Activated T-cell treated with anti-CD3 and anti-CD28 coated beads, Interleukin-2, amount 50 U/mL, for 24 hours (primary cell): Measurements from ENCODE around the gene IGFL2.
"Not testable (repeated sequence)": the region's sequence is repeated elsewhere in the genome, so short reads cannot be mapped to it uniquely, and the experiment has no call there.

Source experiments
- DNase-seq: peaks from one replicate; pipeline ENCODE4 v3.0.0-alpha.2; 2020
- H3K27ac Mint-ChIP-seq: 2 replicates; pipeline ENCODE4 v1.8.0; 2020; ENCODE audit warnings: mild to moderate bottlenecking, mixed read lengths
- H3K27me3 Mint-ChIP-seq: 2 replicates; pipeline ENCODE4 v1.8.0; 2020; ENCODE audit warnings: mixed read lengths
- H3K36me3 Mint-ChIP-seq: 2 replicates; pipeline ENCODE4 v1.8.0; 2020; ENCODE audit warnings: low read depth, mixed read lengths
- H3K4me1 Mint-ChIP-seq: 2 replicates; pipeline ENCODE4 v1.8.0; 2020; ENCODE audit warnings: low read depth, mixed read lengths
- H3K4me3 Mint-ChIP-seq: 2 replicates; pipeline ENCODE4 v1.8.0; 2020; ENCODE audit warnings: mild to moderate bottlenecking, moderate library complexity, mixed read lengths
- H3K9me3 Mint-ChIP-seq: 2 replicates; pipeline ENCODE4 v1.8.0; 2020; ENCODE audit warnings: mixed read lengths

The IGFL2 gene

GRCh38 chr19:46147791-46148288 lies at the start of gene IGFL2:
Gene IGFL2 (plus strand): TSS chr19:46148238. CDS start chr19:46148279, 41 bp downstream.
- H3K36me3 Mint-ChIP-seq: no peaks in the 10 kb centered on the region
- H3K4me1 Mint-ChIP-seq: peaks cover 20% of the 10 kb centered on the region
- no peak within 1 kb of the TSS for H3K4me3 Mint-ChIP-seq
- no peak within 1 kb of the TSS for H3K27ac Mint-ChIP-seq
- H3K9me3 Mint-ChIP-seq: no peaks in the 10 kb centered on the region
- DNase-seq: no peak
- peaks cover 74% of the 10 kb centered on the region for H3K27me3 Mint-ChIP-seq

GRCh38 chr19:46100344-46100743 lies 47.7 kb upstream of the IGFL2 start:
- H3K27me3 Mint-ChIP-seq: peaks cover 56% of the 10 kb centered on the region

DNA sequence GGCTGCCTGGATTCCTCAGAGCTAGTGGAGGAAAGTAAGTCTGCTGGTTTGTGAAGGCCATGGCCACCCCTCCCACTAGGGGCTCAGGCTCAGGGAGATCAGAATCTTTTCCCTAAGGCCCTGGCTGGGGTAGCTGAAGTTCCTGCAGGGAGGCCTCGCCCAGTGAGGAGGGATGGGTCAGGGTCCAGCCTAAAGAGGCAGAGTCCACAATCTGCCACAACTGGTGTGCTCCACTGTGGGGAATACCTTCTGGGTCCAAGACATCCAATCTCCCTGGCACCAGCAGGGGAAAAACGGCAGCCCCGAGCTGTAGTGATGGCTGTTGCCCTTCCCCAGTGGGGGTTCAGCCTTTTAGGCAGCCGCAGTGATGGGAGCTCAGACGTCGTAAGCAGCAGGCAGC lies 46.7 kb upstream of the IGFL2 start:
- Mint-ChIP-seq H3K36me3 (peaks cover 1% of the 10 kb centered on the region), H3K27me3 (peaks cover 47% of the 10 kb centered on the region), H3K27ac (no peak overlapping the region), H3K4me3 (no peak overlapping the region), H3K4me1 (no peaks in the 10 kb centered on the region), H3K9me3 (peaks cover 15% of the 10 kb centered on the region)
- no peak for DNase-seq

More at GRCh38 chr19:46100344-46100743, 47.7 kb upstream of the IGFL2 start:
- Mint-ChIP-seq H3K27ac (no peak overlapping the region), H3K4me3 (no peak overlapping the region), H3K9me3 (peaks cover 15% of the 10 kb centered on the region), H3K36me3 (peaks cover 1% of the 10 kb centered on the region), H3K4me1 (no peaks in the 10 kb centered on the region)
- DNase-seq: no peak

DNA sequence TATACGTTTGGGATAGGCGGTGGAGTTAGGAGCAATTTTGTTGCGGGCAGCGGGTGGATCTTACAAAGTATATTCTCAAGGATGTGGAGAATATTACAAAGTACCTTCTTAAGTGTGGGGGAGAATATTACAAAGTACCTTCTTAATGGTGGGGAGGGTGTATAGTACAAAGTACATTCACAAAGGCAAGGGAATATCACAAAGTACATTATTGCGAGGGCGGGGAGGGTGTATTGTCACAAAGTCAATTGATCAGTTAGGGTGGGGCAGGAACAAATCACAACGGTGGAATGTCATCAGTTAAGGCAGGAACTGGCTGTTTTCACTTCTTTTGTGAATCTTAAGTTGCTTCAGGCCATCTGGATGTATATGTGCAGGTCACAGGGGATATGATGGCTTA lies 45.7 kb upstream of the IGFL2 start:
- not testable (repeated sequence) for H3K9me3 Mint-ChIP-seq, H3K27ac Mint-ChIP-seq, DNase-seq, H3K4me3 Mint-ChIP-seq, H3K36me3 Mint-ChIP-seq, H3K4me1 Mint-ChIP-seq
- peaks cover 36% of the 10 kb centered on the region for H3K27me3 Mint-ChIP-seq

DNA sequence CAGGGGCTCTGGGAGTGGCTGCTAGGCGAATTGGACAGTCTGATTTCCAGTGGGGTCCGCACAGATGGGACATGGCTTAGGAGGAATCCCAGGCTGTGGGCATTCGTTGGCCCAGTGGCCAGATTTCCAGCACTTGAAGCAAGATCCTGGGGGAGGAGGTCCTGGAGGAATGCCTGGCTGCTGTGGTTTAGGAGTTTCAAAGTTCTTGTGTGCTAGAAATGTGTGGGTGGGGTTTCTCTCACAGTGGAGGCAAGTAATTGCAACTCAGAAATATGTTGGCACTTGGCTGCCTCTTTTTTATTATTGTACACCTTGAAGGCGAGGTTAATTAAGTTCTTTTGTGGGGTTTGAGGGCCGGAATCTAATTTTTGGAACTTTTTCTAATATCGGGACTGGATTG lies 40.7 kb upstream of the IGFL2 start:
- no peaks in the 10 kb centered on the region for H3K9me3 Mint-ChIP-seq

DNA sequence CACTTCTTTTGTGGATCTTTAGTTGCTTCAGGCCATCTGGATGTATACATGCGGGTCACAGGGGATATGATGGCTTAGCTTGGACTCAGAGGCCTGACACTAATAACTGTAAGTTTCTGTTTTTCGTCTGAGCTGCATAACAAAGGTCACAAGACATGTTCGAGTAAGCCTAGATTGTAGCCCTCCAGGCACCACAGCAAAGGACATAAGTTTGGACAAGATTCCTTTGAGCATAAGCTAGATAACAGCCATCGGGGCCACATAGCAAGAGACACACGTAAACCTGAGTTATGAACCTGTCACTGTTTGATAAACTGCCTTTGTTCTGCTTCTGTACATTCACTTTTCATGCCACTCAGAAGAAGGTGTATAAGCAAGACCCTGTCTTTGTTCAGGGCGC lies 38.2 kb upstream of the IGFL2 start:
- Mint-ChIP-seq H3K4me1 (peaks cover 8% of the 10 kb centered on the region), H3K4me3 (no peak overlapping the region), H3K36me3 (no peaks in the 10 kb centered on the region), H3K27ac (no peak overlapping the region), H3K9me3 (no peaks in the 10 kb centered on the region), H3K27me3 (peaks cover 49% of the 10 kb centered on the region)
- no peak for DNase-seq

More for the DNA sequence above, 40.7 kb upstream of the IGFL2 start:
- peaks cover 24% of the 10 kb centered on the region for H3K27me3 Mint-ChIP-seq
- no peak overlapping the region for H3K4me3 Mint-ChIP-seq
- H3K4me1 Mint-ChIP-seq: no peaks in the 10 kb centered on the region
- no peaks in the 10 kb centered on the region for H3K36me3 Mint-ChIP-seq
- no peak for DNase-seq
- H3K27ac Mint-ChIP-seq: no peak overlapping the region

DNA sequence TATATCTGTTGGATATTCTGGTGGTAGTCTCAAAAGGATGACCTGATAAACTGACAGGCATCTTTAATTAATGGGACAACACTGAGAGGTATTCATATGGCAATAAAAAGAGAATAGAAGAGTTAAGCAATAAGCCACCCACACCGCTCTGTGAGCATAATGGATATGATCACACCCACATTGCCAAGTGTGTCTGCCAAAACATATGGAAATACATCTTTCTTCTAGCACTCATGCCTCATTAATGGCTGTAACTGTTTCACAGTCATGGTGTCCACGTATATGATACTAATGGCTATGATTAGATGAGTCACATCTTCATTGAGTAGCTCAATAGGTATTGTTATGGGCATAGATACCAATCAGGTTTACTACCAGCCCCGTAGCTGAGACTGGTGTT lies 36.7 kb upstream of the IGFL2 start:
- no peak for DNase-seq
- H3K4me1 Mint-ChIP-seq: peaks cover 22% of the 10 kb centered on the region
- H3K27me3 Mint-ChIP-seq: peaks cover 54% of the 10 kb centered on the region
- no peaks in the 10 kb centered on the region for H3K36me3 Mint-ChIP-seq
- H3K27ac Mint-ChIP-seq: no peak overlapping the region
- no peak overlapping the region for H3K4me3 Mint-ChIP-seq
- no peaks in the 10 kb centered on the region for H3K9me3 Mint-ChIP-seq

- no peaks in the 10 kb centered on the region for H3K36me3 Mint-ChIP-seq
- H3K27me3 Mint-ChIP-seq: peaks cover 60% of the 10 kb centered on the region
- H3K4me1 Mint-ChIP-seq: peaks cover 22% of the 10 kb centered on the region
- H3K9me3 Mint-ChIP-seq: no peaks in the 10 kb centered on the region
- no peak overlapping the region for H3K27ac Mint-ChIP-seq
- DNase-seq: no peak
- H3K4me3 Mint-ChIP-seq: no peak overlapping the region
These were observed 35.5 kb upstream of the IGFL2 start for GRCh38 chr19:46112527-46112926.

DNA sequence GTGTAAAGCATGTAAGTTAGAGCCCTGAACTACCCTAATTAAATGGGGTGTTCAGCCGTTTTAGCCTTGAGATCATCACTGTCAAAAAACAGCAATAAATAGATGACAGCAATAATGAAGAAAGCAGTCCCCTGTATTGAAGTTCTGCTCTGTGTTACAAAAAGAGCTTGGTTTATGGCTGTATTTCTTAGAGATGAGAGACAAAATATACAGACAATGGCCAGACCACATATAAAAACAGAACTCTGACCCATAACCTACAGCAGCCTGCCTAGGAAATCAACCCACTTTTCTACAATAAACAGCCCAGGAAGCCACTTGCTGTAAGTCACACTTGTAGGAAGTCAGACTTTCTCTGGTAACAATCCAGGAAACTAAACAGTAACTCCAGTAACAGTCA lies 34.3 kb upstream of the IGFL2 start:
- Mint-ChIP-seq H3K27me3 (peaks cover 72% of the 10 kb centered on the region), H3K4me1 (peaks cover 22% of the 10 kb centered on the region), H3K36me3 (no peaks in the 10 kb centered on the region), H3K27ac (no peak overlapping the region), H3K4me3 (no peak overlapping the region), H3K9me3 (no peaks in the 10 kb centered on the region)
- DNase-seq: no peak

GRCh38 chr19:46115396-46116106 lies 32.5 kb upstream of the IGFL2 start:
- no peaks in the 10 kb centered on the region for H3K9me3 Mint-ChIP-seq
- peaks cover 22% of the 10 kb centered on the region for H3K4me1 Mint-ChIP-seq
- no peaks in the 10 kb centered on the region for H3K36me3 Mint-ChIP-seq
- peaks cover 78% of the 10 kb centered on the region for H3K27me3 Mint-ChIP-seq
- peak overlapping the region; percentile 34 for H3K4me3 Mint-ChIP-seq
- peak overlapping the region; percentile 19 for H3K27ac Mint-ChIP-seq
- peak; percentile 52 for DNase-seq

DNA sequence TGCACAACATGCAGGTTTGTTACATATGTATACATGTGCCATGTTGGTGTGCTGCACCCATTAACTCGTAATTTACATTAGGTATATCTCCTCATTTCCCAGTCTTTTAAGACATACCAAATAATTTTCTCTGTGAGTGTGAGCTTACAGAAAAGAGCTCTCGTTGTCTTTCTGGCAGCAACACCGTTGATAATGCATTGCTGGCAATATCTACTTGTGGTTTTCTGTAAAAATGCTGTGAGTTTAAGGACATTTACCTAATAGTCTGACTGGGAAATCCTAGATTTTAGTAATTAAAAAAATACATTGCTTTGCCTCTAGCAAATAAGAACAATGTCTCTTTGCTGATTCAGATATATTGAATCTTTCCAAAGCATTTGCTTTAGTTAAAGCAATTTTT lies 31.9 kb upstream of the IGFL2 start:
- Mint-ChIP-seq H3K27me3 (peaks cover 75% of the 10 kb centered on the region), H3K9me3 (no peaks in the 10 kb centered on the region), H3K27ac (no peak overlapping the region), H3K36me3 (no peaks in the 10 kb centered on the region), H3K4me3 (no peak overlapping the region), H3K4me1 (peaks cover 22% of the 10 kb centered on the region)
- DNase-seq: no peak

- no peak for DNase-seq
- Mint-ChIP-seq H3K27ac (no peak overlapping the region), H3K27me3 (peaks cover 61% of the 10 kb centered on the region), H3K36me3 (no peaks in the 10 kb centered on the region), H3K9me3 (no peaks in the 10 kb centered on the region), H3K4me3 (no peak overlapping the region), H3K4me1 (peaks cover 20% of the 10 kb centered on the region)
These were observed 29.9 kb upstream of the IGFL2 start for GRCh38 chr19:46118136-46118535.

- no peak for DNase-seq
- Mint-ChIP-seq H3K4me3 (no peak within 1 kb of the TSS), H3K27me3 (peaks cover 68% of the 10 kb centered on the region)
These were observed 23.4 kb upstream of the IGFL2 start, which contains the start of gene IGFL3 for GRCh38 chr19:46124638-46125115. Gene IGFL3 (minus strand): TSS chr19:46124688. CDS start chr19:46124649, 39 bp downstream.

DNA sequence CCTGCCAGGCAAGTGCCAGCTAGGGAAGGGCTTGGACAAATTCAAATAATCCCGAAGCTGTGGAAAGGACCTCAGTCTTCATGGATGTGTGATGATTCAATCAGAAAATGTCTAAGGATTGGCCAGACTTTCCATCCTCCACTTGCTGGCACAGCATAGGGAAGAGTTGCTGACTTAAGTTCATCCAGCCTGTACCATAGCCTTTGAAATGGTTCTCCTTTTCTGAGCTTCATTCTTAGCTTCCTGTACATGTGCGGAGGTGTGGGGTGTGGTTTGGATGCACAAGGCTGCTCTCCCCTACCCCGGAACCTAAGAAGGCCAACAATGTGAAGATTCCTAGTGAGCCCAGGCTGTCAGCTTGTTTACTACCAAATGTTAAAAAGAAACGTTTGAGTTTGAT lies 22.6 kb upstream of the IGFL2 start:
- H3K36me3 Mint-ChIP-seq: no peaks in the 10 kb centered on the region
- DNase-seq: no peak
- no peak overlapping the region for H3K27ac Mint-ChIP-seq
- H3K27me3 Mint-ChIP-seq: peaks cover 67% of the 10 kb centered on the region
- no peaks in the 10 kb centered on the region for H3K9me3 Mint-ChIP-seq
- no peaks in the 10 kb centered on the region for H3K4me1 Mint-ChIP-seq
- H3K4me3 Mint-ChIP-seq: no peak overlapping the region

More at GRCh38 chr19:46124638-46125115, 23.4 kb upstream of the IGFL2 start, which contains the start of gene IGFL3:
- Mint-ChIP-seq H3K36me3 (no peaks in the 10 kb centered on the region), H3K9me3 (no peaks in the 10 kb centered on the region), H3K27ac (no peak within 1 kb of the TSS), H3K4me1 (no peaks in the 10 kb centered on the region)

DNA sequence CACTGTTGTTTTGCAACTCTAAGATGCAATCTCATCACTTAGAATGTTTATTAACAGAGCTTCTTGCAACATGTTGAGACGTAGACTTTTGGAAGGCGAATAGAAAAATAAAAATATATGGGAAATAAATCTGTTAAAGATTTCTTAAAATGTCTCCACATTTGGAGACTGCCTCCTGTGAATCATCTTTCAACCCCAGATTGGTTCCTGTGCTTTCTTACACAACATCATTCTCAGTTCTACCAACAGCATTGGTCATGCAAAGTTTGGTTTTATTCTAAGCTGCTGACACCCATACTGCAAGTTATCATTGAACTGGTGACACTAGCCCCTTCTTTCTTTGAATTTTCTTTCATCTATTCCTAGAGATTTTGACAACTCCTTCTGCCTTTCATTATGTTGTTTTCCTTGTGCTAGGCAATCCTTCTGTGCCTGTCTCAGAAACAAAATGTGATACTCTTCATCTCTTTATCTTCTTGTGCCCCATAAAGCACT lies 21.9 kb upstream of the IGFL2 start:
- Mint-ChIP-seq H3K27ac (no peak overlapping the region), H3K9me3 (no peaks in the 10 kb centered on the region), H3K36me3 (no peaks in the 10 kb centered on the region), H3K27me3 (peaks cover 72% of the 10 kb centered on the region), H3K4me3 (no peak overlapping the region), H3K4me1 (no peaks in the 10 kb centered on the region)
- DNase-seq: no peak
